HG03558 (cell line): ENCODE measurements around the gene NHERF1.

ENCODE experiments used
- ATAC-seq: cut with Tn5 transposase; IDR thresholded peaks from one replicate; pipeline ENCODE4 v1.9.1; 2021; ENCODE audit warnings: moderate number of reproducible peaks; ENCODE audit not compliant: unreplicated experiment; ENCODE audit errors: extremely low read depth

NHERF1 gene

DNA sequence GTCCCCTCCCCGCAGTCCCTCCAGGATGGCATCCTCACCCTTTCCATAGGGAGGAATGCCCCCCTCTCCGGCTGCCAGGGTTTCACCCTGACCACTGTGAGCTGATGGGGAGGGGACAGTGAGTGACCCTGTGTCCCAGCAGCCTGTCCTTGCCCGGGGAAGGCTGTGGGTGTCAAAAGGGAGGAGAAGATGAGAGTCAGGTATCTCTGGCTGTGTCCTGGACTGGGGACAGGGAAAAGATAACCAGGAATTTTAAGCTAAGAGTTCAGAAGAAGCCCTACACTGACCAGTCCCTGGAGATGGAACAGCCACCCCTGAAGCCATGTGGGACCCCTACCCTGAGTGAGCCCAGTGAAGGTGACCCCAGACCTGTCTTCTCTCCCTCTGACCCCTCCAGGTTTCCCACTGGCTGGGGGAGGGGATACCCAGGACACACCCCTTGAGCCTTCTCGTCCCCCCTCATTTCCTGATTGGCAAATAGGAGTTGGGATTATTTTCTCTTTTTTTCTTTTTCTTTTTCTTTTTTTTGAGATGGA lies 16.4 kb downstream of the NHERF1 start:
- no peak for ATAC-seq

DNA sequence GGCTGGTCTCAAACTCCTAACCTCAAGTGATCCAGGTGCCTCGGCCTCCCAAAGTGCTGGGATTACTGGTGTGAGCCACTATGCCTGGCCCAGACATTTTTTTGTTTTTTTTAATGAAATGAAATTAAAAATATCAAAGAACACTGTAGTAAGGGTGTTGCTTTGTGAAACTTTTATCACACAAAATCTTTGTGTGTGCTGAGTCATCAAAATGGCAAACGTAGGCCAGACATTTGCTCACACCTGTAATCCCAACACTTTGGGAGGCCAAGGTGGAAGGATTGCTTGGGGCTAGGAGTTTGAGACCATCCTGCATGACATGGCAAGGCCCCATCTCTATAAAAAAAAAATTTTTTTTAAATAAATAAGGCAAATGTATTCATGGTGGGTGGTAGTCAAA lies 18.0 kb downstream of the NHERF1 start:
- ATAC-seq = no peak

DNA sequence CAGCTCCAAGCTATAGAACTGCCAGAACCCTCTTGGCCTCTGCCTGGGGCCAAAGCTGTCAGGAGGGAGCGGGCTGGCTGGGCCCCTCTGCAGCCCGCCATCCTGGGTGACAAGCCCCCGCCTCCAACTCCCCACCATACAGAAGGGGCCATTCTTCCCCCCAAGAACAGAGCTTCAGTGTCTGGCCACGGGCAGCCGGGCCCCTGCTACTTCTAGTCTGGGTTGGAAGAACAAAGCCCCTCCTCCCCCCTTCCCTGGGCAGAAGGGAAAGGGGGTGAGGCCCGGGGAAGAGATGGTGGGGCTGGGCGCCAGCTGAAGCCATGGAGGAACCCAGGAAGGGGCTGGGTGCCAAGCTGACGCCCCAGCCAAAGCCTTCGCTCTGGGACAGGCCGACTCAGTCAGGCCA lies 18.7 kb downstream of the NHERF1 start:
- no peak for ATAC-seq

DNA sequence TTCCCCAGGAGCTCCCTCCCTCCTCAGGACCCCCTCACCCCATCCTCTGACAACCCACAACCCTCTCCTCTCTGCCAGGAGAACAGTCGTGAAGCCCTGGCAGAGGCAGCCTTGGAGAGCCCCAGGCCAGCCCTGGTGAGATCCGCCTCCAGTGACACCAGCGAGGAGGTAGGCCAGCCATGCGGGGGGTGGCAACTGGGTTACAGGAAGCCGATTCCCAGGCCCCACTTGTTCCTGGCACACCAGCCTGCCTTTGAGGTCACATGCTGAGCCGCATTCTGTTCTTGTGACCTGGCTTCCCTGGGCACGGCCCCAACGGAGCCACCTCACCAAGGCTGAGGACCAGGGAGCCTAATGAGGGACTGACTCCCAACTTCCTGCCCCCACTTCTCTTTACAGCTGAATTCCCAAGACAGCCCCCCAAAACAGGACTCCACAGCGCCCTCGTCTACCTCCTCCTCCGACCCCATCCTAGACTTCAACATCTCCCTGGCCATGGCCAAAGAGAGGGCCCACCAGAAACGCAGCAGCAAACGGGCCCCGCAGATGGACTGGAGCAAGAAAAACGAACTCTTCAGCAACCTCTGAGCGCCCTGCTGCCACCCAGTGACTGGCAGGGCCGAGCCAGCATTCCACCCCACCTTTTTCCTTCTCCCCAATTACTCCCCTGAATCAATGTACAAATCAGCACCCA lies 19.8 kb downstream of the NHERF1 start:
- ATAC-seq = no peak

DNA sequence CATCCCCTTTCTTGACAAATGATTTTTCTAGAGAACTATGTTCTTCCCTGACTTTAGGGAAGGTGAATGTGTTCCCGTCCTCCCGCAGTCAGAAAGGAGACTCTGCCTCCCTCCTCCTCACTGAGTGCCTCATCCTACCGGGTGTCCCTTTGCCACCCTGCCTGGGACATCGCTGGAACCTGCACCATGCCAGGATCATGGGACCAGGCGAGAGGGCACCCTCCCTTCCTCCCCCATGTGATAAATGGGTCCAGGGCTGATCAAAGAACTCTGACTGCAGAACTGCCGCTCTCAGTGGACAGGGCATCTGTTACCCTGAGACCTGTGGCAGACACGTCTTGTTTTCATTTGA lies 20.3 kb downstream of the NHERF1 start:
- no peak for ATAC-seq

DNA sequence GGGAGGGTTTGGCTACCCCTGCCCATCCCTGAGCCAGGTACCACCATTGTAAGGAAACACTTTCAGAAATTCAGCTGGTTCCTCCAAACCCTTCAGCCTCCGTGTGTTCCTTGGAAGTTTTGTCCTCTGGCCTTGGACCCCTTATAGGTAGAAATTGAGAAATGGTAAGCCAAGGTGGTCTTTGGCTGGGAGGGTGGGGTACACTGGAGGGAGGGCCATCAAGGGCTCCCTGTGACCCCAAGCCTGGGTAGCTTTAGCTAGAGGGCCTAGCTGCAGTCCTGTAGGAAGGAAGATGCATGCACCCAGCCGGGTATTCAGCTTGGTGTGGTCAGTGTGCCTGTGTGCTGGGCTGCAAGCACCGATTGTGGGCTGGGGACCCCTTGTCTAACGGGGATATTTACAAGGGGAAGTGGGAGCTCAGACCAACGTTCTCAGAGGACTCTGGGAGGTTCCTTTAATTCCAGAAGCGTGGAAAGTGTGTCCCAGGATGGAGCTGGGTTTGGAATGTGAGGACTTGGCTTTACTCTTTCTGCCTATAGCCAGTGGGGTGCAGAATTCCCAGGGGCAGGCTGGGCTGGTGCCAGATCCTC lies 20.9 kb downstream of the NHERF1 start:
- ATAC-seq = no peak

DNA sequence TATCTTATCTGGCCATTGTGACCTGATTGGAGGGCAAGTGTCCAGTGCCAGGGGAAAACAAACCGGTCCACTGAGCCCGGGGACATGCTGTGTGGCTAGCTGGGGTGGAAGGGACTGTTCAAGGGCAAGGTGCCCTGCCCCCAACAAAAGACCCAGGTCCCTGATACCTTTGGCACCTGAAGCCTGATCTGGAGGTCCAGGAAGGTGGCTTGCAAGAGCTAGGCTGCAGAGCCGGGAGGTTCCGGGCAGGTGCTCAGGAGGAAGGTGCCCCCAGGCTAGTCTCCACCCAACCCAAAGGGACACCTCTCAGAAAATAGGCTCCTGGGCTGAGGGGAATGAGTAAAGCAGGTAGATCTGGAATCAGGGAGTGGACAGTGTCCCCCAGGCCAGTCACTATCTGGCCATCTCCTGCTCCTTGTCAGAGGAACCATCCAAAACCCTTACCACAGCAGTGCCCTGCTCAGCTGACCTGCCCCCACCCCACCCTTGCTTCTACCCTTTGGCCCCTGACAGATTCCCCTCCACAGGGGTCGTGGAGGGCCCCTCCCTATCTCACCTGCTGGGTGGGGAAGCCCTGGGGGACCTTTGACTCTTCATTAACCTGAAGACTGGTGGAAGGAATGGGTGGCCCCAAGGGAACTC lies 21.5 kb downstream of the NHERF1 start:
- ATAC-seq = no peak

DNA sequence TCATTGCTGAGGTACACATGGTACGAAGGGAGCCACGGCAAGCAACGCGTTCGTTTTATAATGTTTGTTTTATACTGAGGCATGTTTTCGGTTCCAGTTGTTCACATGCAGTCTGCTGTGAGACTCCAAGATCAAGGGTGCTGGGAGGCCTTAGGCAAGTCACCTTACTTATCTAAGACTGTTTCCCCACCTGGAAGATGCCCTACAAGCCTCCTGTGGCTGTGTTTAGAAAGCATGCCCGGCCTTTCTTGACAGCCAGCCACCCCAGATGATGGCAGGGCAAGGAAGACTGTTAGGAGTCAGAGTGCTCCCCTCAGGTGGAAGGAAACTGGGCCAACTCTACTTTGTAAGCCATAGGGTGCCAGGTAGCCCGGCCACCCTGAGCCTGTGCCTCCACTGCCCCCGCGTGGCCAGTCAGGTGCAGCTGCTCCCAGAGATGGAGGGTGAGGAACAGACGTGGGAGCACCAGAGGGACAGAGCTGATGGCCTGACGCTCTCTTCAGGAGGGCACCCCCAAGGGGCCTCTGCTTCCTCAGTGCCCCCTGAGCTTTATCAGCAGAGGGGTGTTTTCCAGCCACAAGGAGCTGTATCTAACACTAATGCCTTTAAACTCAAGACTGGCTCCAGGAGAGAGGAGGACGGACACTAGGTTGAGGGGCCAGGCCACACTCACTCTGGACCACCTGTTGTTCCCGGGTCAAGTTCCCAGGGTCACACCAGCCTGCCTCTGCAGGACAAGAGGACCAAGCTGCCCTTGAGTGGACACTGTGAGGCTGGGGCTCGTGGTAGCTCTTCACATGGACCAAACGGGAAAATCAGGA lies 22.3 kb downstream of the NHERF1 start:
- no peak for ATAC-seq

DNA sequence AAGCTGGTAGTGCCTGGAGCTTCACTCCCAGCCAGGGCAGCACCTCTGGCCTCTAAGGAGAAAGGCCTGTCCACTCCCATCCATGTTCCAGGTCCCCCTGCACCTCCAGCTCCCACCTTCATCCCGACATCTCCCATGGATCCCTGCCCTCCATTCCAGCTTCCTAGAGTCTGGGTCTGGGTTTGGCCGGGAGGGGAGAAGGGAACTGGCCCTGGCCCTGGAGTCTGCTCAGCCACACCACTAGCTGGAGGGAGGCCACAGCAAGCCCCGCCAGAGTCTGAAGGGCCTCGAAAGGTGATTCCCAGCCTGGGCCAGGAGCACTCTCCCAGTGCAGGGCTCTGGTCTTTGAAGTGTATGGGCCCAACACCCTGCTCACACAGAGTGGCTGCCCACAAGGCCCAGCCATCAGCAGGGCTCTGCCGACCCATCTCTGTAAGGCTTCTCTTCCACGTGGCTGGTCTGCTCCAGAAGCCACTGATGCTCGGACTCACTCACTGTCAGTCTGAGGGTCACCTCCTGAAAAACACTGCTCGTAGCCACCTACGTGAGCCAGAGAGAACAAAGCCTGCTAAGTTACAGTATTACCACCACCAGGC lies 23.0 kb downstream of the NHERF1 start:
- ATAC-seq = no peak

DNA sequence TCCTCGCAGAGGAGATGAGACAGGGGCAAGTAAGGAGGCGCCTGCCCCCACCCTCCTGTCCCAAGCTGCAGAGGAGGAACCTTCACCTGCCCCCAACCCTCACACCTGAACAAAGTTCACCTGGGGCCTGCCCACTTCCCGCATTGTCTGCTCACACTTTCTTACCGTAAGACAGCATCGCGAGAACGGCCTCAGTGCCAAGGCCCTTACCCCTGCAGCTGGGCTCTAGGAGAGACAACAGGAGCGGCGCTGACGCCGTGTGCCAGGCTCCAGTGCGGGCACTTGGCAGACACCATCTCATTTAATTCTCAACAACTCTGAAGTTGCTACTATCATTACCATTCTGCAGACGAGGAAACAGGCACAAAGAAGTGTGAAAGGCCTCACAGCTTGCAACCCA lies 23.6 kb downstream of the NHERF1 start:
- no peak for ATAC-seq

DNA sequence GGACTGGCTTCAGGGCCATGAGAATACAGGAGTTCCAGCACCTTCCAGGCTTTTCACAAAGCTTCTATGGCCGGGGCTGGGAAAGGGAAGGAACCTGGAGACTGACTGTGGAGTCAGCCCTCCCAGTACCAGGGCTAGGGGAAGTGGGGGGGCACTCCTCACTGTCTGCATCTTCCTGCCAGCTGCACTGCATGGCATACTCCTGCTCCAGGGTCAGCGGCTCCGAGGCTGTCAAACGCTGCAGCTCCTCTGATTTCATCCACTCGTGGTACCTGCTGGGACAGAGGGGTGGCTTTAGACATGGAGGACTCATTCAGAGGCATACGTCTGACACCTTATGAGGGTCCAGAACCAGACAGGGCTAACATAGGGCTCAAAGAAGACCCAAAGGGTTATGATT lies 25.0 kb downstream of the NHERF1 start:
- ATAC-seq = no peak

DNA sequence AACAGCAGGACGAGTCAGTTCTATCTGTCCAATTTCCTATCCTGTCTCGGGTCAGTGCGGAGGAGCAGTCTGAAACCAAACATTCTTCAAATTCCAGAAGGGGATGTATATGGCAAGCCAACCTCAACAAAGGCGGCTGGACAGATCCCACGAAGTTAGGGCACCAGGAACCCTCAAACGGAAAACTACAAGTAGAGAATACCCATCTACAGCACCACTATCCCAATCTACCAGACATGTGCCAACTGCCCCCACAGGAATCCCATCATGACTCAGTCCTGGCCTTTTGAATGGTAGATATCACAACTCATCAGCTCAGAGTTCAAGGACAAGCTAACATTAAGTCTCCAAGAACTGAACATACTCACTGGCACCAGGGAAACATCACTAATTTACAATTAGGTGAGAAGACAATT lies 25.5 kb downstream of the NHERF1 start:
- no peak for ATAC-seq

DNA sequence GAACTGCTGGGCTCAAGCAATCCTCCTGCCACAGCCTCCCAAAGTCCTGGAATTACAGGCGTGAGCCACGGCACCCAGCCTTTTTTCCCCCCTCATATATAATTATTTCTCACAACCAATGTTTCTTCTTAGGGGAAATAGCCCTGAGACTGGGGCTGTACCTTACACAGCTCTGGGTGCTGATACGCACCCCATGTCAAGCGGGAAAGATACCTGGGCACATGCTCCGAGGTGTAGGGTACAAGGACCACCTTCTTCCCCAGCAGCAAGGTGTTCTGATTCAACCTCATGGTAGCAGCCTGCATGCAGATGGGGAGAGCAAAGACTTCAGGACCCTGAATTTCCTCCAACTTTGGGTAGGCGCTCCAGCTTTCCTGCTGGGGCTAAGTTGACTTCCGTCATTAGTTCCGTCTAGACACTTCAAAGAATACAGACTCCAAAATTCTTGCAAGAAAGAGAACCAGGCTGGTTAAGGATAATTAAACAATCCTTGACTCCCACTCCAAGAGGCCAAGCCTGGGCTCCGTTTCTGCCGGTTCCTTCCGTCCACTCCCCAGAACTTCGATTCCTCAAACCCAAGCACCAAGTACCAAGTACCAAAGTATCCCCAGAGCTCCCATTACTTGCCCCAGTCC lies 27.1 kb downstream of the NHERF1 start:
- no peak for ATAC-seq

DNA sequence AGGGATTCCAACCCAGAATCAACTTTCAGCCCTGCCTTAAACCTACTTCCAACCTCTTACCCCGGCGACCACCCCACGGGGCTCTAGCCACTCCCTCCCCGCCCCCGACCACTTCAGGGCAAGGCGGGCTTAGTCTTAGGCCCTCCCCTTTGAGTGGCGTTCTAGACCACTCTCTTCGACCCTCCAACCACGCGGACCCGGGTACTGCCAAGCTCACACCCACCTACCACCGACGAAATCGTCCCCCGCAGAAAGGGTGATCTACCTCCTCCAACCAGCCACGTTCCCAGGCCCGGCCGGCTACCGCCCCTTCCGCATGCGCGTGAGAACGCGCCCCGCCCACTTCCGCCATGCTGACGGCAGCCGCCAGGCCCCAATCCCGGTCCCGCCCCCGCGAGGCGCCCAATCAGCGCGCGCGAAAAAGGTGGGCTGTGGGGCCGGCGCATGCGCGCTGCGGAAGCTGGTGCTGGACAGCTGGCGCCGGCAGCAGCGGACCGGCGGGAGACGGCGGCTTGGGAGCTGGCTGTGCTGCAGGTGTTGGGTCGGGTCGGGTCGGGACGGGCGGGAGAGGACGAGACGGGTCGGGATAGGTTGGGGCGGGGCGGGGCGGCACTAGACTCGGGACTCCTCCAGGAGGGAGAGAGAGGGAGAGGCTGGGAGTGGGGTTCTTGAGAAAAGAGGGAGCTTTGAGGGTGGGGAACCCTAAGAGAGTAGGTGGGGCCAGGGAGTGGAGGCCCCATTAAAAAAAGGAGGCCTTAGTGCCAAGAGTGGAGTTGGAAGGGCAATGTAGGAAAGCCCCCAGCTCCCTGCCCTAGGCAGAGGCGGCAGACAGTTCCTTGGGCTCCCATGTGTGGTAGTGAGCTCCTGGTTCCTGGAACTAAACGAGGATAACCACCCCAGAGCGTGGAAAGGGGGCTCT lies 27.9 kb downstream of the NHERF1 start, which contains the start of gene NAT9:
Gene NAT9, minus strand, starts transcription at position 302 of the 919 bp plus-strand sequence. CDS start 647 bp downstream, outside the sequence.
- ATAC-seq = peak; percentile 52

DNA sequence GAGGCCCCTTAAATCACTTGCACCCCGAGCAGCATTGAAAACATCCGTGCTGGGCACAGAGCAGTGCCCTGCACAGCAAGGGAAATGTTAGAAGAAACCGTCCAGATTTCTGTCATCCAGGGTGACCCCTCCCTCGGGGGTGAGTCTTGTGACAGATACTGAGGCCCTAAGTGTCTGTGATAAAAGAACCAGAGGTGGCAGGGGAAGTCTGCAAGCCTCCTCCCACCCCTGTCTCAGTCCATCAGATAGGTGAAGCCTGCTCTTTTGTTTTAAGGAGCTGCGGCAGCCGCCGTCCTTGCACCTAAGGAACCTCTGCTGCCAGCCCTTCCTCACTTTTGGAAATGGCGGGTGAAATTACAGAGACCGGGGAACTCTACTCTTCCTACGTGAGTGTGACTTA lies 28.6 kb downstream of the NHERF1 start:
- no peak for ATAC-seq

DNA sequence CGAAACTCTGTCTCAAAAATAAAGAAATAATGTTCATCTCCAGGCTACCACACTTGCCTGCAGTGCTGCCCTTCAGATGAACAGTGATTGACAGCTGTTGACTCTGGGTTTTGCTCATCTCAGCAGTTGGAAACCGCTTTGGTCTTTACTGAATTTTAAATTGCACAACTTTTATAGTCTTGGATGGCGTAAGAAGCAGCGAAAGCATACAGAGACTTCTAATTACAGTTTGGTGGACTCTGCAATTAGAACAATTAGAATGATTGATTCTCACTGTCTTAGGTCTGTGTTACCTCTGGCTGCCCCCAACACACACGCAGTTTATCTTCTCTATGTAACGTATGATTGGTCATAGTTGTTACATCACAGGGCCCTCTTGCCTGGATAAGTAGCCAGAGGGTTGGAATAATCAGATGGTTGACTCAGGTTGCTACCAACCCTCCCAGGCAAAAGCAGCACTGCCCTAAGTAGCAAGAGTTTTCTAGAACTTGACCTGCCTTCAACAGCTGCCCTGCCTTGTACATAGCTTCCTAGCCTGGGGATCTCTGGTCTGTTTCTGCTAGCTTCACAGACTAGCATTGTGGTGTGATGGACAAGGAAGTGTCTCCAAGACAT lies 29.6 kb downstream of the NHERF1 start:
- ATAC-seq = no peak

DNA sequence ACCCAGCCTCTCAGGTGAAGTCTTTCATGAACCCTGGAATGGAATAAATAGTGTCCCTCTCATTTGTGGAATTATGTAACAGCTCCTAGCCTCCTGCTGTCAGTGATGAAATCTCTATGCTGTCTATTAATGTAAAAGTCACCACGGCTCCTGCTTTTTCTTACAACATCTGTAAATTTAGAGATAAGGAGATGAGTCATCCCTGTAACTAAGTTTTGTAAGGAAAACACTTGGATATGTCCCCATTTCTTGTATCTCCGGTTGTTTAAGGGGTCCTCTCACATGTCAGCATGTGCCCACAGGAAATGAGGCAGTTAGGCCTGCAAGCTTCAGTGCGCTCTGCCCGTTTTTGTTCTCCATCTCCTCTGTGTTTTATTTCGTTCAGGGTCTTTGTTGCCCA lies 30.5 kb downstream of the NHERF1 start:
- ATAC-seq = no peak

DNA sequence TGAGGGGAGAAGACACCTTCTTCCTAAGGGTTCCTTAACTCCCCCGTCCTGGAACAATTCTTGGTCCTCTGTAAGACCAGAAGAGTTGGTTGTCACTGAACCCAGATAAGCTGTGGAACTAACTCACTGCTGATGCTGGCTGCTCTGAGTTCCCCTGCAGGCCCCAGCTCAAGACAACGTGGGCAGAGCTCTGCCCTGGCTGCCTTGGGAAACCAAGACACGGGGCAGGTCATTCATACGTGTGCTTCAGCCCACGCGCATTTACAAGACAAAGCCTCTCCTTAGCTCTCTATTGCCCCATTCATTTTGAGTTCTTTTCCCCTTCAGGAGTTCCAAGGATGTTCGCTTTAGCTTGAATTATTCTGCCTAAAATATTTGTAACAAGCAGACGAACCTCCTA lies 31.1 kb downstream of the NHERF1 start:
- no peak for ATAC-seq
